Glutamatergic neuron (in vitro differentiated cells): Measurements from ENCODE around the gene NGEF. TPM values are rescaled to one million over a fixed set of nuclear protein-coding genes. Genes with fewer than 3 reads are reported as not detected.
"Not testable (repeated sequence)": the region's sequence is repeated elsewhere in the genome, so short reads cannot be mapped to it uniquely, and the experiment has no call there.

Experiments
- DNase-seq: peaks from one replicate; pipeline ENCODE4 v3.0.0; 2022
- H3K27ac Mint-ChIP-seq: one replicate; pipeline ENCODE4 v1.8.0; 2020; ENCODE audit warnings: mild to moderate bottlenecking, mixed read lengths, inconsistent platforms; ENCODE audit not compliant: unreplicated experiment
- H3K27me3 Mint-ChIP-seq: one replicate; pipeline ENCODE4 v1.8.0; 2020; ENCODE audit warnings: mild to moderate bottlenecking, moderate library complexity, mixed read lengths, inconsistent platforms; ENCODE audit not compliant: unreplicated experiment
- H3K36me3 Mint-ChIP-seq: one replicate; pipeline ENCODE4 v1.8.0; 2020; ENCODE audit warnings: mild to moderate bottlenecking, mixed read lengths, inconsistent platforms; ENCODE audit not compliant: unreplicated experiment
- H3K4me1 Mint-ChIP-seq: one replicate; pipeline ENCODE4 v1.8.0; 2020; ENCODE audit warnings: mild to moderate bottlenecking, low read depth, mixed read lengths, inconsistent platforms; ENCODE audit not compliant: unreplicated experiment
- H3K4me3 Mint-ChIP-seq: one replicate; pipeline ENCODE4 v1.8.0; 2020; ENCODE audit warnings: mild to moderate bottlenecking, mixed read lengths, inconsistent platforms; ENCODE audit not compliant: unreplicated experiment
- H3K9me3 Mint-ChIP-seq: one replicate; pipeline ENCODE4 v1.8.0; 2020; ENCODE audit warnings: mild to moderate bottlenecking, moderate library complexity, mixed read lengths, inconsistent platforms; ENCODE audit not compliant: unreplicated experiment
- total RNA-seq: library from RNA; stranded (reverse); fragmentation: NEBNext Ultra II Directional; extraction: Animal tissue kit (Norgen Biotek cat#: 25700); gene quantifications from one replicate; pipeline ENCODE4 v1.2.1, GENCODE V29; 2021; ENCODE audit not compliant: unreplicated experiment
- TF ChIP-seq, protein P1 (sequence below): fragments of 200-600 bp; sonication (generic); IDR thresholded peaks from one replicate; pipeline ENCODE4 v1.5.0; 2021; ENCODE audit not compliant: partially characterized antibody, unreplicated experiment

Gene NGEF
- total RNA-seq, 1 donor from 2014 or later, result 7.2 TPM

DNA sequence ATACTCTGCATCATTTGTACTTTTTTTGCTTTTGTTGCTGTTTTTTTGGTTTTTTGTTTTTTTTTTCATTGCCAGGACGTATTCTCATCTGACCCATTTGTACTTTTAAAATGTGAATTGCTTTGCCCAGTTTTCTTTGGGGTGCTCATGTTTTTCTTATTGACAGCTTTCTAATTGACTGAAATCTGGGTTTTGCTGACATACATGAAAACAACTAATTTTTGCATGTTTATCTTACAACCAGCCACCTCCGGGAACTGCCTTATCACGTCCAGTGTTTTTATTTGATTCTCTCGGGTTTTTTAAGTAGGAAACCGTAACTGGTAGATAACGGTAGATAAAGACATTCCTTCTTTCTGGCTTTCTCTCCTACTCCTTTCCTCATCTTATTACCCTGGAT lies 104.4 kb downstream of the NGEF start:
- peaks cover 6% of the 10 kb centered on the region for H3K9me3 Mint-ChIP-seq
- H3K27me3 Mint-ChIP-seq, result no peaks in the 10 kb centered on the region
- no peak for DNase-seq
- H3K4me1 Mint-ChIP-seq, result peaks cover 3% of the 10 kb centered on the region
- TF ChIP-seq, protein P1, sequence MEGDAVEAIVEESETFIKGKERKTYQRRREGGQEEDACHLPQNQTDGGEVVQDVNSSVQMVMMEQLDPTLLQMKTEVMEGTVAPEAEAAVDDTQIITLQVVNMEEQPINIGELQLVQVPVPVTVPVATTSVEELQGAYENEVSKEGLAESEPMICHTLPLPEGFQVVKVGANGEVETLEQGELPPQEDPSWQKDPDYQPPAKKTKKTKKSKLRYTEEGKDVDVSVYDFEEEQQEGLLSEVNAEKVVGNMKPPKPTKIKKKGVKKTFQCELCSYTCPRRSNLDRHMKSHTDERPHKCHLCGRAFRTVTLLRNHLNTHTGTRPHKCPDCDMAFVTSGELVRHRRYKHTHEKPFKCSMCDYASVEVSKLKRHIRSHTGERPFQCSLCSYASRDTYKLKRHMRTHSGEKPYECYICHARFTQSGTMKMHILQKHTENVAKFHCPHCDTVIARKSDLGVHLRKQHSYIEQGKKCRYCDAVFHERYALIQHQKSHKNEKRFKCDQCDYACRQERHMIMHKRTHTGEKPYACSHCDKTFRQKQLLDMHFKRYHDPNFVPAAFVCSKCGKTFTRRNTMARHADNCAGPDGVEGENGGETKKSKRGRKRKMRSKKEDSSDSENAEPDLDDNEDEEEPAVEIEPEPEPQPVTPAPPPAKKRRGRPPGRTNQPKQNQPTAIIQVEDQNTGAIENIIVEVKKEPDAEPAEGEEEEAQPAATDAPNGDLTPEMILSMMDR, result no peak
- H3K4me3 Mint-ChIP-seq, result no peak overlapping the region
- H3K36me3 Mint-ChIP-seq, result peaks cover 19% of the 10 kb centered on the region
- no peak overlapping the region for H3K27ac Mint-ChIP-seq

DNA sequence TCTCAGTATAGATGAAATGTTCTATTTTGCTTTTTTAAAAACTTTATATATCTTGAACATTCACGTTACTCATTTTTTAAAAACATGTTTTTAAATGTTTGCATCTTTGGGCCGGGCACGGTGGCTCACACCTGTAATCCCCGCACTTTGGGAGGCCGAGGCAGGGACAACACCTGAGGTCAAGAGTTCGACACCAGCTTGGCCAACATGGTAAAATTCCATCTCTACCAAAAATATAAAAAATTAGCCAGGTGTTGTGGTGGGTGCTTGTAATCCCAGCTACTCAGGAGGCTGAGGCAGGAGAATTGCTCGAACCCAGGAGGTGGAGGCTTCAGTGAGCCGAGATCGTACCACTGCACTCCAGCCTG lies 105.4 kb downstream of the NGEF start:
- Mint-ChIP-seq H3K27ac (peak overlapping the region; percentile 99), H3K36me3 (peaks cover 14% of the 10 kb centered on the region)
- H3K4me3 Mint-ChIP-seq, H3K9me3 Mint-ChIP-seq, DNase-seq, H3K4me1 Mint-ChIP-seq, H3K27me3 Mint-ChIP-seq: not testable (repeated sequence)

- H3K9me3 Mint-ChIP-seq, H3K27me3 Mint-ChIP-seq, DNase-seq, H3K4me1 Mint-ChIP-seq: not testable (repeated sequence)
- peaks cover 10% of the 10 kb centered on the region for H3K36me3 Mint-ChIP-seq
- peak overlapping the region; percentile 99 for H3K27ac Mint-ChIP-seq
- H3K4me3 Mint-ChIP-seq, result peak overlapping the region; percentile 44
Measured at GRCh38 chr2:232906867-232907717, 106.0 kb downstream of the NGEF start.

GRCh38 chr2:232903989-232904388 lies 109.1 kb downstream of the NGEF start:
- Mint-ChIP-seq H3K9me3 (peaks cover 4% of the 10 kb centered on the region), H3K4me1 (peaks cover 3% of the 10 kb centered on the region), H3K4me3 (no peak overlapping the region), H3K27ac (no peak overlapping the region), H3K36me3 (peaks cover under 1% of the 10 kb centered on the region), H3K27me3 (no peaks in the 10 kb centered on the region)
- TF ChIP-seq, protein P1, result no peak
- DNase-seq, result no peak

GRCh38 chr2:232901736-232902578 lies 111.1 kb downstream of the NGEF start:
- H3K27me3 Mint-ChIP-seq, result peaks cover 1% of the 10 kb centered on the region
- TF ChIP-seq, protein P1, result no peak
- no peak overlapping the region for H3K4me3 Mint-ChIP-seq
- H3K9me3 Mint-ChIP-seq, result no peaks in the 10 kb centered on the region
- DNase-seq, result no peak
- no peaks in the 10 kb centered on the region for H3K36me3 Mint-ChIP-seq
- H3K4me1 Mint-ChIP-seq, result no peaks in the 10 kb centered on the region
- no peak overlapping the region for H3K27ac Mint-ChIP-seq
